Activated effector memory CD4-positive, alpha-beta T cell treated with anti-CD3 and anti-CD28 coated beads, Interleukin-2, amount 50 U/mL, for 16 hours (primary cell): Measurements from ENCODE around the gene TAOK3.
"Not testable (repeated sequence)": the region's sequence is repeated elsewhere in the genome, so short reads cannot be mapped to it uniquely, and the experiment has no call there.

Experiments
- DNase-seq: peaks from one replicate; pipeline ENCODE4 v3.0.0-alpha.2; 2020

Gene TAOK3

GRCh38 chr12:118288174-118288573, 84.5 kb downstream of the TAOK3 start:
- DNase-seq = no peak

DNA sequence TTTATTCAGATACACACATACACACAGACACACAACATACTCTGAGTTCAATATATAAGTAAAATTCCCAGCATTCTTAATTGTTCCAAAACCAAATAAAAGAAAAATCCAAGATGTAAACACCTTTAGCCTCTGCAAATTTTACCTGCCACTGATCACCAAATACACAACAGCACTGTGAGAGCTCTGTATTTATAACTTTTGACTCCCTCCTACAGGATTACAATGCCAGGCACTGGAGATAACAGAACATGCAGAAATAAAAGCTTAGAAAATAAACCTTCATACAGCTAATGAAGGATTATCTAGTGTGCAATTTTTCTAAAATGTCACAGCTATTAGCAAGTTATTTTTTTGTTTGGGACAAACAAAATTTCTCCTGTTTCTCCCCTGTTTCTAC, 85.0 kb downstream of the TAOK3 start:
- DNase-seq = no peak

- DNase-seq = no peak
Measured at GRCh38 chr12:118282767-118283166, 89.9 kb downstream of the TAOK3 start.

GRCh38 chr12:118278288-118278687, 94.4 kb downstream of the TAOK3 start:
- not testable (repeated sequence) for DNase-seq

GRCh38 chr12:118274066-118274465, 98.6 kb downstream of the TAOK3 start:
- no peak for DNase-seq

DNA sequence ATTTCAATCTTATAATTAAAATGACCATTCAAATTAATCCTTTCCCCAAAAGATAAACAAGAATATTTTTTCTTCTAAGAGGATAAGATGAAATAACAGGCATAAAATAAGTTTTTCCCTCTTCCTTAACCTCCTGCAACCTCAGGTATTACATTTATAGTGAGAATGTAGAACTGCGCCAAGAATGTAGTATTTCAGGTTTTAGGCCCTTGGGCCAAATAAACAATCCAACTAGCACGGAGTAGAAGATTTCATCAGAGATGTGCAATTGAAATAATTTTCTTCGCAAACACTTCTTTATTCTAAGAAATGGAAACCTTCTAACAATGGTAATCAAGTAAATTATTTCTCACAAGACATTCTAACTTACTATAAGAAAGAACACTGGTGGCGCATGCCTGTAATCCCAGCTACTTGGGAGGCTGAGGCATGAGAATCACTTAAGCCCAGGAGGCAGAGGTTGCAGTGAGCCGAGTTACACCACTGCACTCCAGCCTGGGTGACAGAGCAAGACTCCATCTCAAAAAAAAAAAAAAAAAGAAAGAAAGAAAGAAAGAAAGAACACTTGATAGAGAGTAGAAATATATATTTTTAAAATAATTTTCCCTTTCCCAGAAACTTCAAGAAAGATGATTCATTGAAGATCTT, 100.8 kb downstream of the TAOK3 start:
- DNase-seq = no peak

- no peak for DNase-seq
Measured at GRCh38 chr12:118271183-118271582, 101.5 kb downstream of the TAOK3 start.

DNA sequence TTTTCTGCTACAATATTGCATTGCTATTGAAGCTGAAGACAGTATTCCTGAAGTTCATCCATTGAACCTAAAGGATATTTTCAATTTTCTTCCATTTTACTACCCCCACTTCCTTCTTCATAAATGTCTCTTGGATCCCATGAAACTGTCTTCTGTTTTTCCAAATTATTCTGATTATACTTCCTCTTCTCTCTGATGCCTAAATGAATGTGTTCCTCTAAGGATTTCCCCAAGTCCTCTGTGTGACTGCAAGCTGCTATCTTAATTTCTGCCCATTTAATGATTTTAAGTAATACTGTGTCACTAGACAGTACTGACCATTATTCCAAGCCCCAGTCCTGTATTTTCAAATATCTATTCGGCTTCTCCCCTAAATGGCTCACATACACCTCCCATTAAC, 102.9 kb downstream of the TAOK3 start:
- DNase-seq = no peak

GRCh38 chr12:118259079-118259478, 113.6 kb downstream of the TAOK3 start:
- DNase-seq = no peak

- no peak for DNase-seq
Measured at GRCh38 chr12:118256352-118256751, 116.4 kb downstream of the TAOK3 start.

GRCh38 chr12:118249547-118249946, 123.2 kb downstream of the TAOK3 start:
- no peak for DNase-seq

GRCh38 chr12:118245886-118246285, 126.8 kb downstream of the TAOK3 start:
- not testable (repeated sequence) for DNase-seq

- DNase-seq = no peak
Measured at GRCh38 chr12:118238888-118239287, 133.8 kb downstream of the TAOK3 start.

- no peak for DNase-seq
Measured at GRCh38 chr12:118237908-118238307, 134.8 kb downstream of the TAOK3 start.

GRCh38 chr12:118237052-118237665, 135.5 kb downstream of the TAOK3 start:
- DNase-seq = no peak

GRCh38 chr12:118220702-118221101, 152.0 kb downstream of the TAOK3 start:
- DNase-seq = no peak

GRCh38 chr12:118219772-118220171, 152.9 kb downstream of the TAOK3 start:
- DNase-seq = no peak

DNA sequence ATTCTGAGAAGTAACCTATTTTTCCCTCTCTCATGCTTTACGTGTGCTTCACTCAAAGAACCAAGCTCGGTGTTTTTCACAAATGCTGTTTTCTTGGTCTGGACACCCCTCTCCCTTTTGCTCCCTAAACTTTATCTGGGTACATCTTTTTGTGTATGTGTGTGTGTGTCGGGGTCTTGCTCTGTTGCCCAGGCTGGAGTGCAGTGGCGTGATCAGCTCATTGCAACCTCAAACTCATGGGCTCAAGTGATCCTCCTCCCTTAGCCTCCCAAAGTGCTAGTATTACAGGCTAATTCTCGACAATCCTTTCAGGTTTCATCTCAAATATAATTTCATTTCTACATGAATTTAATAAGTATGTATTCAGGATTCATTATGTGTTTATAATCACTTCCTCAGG, 153.6 kb downstream of the TAOK3 start:
- DNase-seq = no peak

- no peak for DNase-seq
Measured at GRCh38 chr12:118213452-118213851, 159.3 kb downstream of the TAOK3 start.

GRCh38 chr12:118212606-118213005, 160.1 kb downstream of the TAOK3 start:
- no peak for DNase-seq

DNA sequence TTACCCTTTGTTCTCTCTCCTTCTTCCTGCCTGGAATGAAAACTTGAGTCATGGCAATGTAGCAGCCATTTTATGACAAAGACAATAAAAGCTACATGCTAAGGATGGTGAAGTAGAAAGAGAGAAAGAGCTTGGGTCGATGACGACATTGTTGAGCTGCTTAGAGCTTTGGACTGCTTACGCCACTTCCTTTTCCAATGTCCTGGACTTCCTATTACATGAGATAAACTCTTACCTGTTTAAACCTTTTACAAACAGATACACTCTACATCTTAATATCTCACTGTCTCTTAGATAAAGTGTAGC, 166.6 kb downstream of the TAOK3 start:
- DNase-seq = no peak

DNA sequence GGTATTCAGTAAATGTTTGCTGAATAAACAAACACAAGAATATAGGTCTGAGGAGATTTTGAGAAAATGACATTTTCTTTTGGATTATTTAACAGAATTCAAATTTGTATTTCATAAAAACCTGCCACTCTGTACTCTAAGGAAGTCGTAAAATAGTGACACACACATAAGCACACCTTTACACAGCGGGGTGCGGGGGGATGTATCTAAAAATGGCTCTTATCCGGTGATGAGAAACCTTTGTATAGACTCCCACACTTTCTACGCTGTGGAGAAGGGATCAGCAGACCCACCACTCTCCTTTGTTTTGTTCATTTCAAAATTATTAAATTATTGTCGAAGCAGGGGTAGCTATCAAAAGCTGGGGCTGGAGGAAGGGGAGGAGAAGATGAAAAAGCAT, 178.7 kb downstream of the TAOK3 start:
- DNase-seq = no peak

- DNase-seq = no peak
Measured at GRCh38 chr12:118193477-118193876, 179.2 kb downstream of the TAOK3 start.

DNA sequence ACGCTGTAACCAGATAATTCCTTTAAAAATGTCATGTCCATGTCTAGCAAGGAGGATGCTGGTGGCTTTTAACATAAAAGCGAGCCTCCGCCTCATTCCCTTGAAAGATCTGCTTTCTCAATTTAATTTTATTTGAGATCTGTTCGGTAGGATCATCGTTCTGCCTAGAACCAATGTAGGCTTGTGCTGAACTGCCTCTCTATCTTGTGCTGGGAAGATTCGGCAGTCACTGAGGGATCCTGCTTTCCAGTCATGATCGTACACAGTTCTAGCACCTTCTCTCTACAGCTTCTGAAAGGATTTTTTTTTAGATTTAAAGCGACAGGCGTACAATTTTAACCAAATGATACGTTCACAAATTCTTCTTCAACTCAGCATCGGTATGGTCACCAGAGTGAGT, 182.4 kb downstream of the TAOK3 start:
- DNase-seq = no peak

GRCh38 chr12:118189741-118190191, 182.9 kb downstream of the TAOK3 start:
- DNase-seq = no peak
